Measurements from ENCODE around the gene KRTAP10-6. TPM values are rescaled to one million over a fixed set of nuclear protein-coding genes. Genes with fewer than 3 reads are reported as not detected.
A peak's percentile ranks its signal among the peaks of the same experiment; 100 is the strongest.

The KRTAP10-6 gene
- polyA plus RNA-seq, 1 of the 3 experiments (the other 2 are of a cell fraction): not detected

DNA sequence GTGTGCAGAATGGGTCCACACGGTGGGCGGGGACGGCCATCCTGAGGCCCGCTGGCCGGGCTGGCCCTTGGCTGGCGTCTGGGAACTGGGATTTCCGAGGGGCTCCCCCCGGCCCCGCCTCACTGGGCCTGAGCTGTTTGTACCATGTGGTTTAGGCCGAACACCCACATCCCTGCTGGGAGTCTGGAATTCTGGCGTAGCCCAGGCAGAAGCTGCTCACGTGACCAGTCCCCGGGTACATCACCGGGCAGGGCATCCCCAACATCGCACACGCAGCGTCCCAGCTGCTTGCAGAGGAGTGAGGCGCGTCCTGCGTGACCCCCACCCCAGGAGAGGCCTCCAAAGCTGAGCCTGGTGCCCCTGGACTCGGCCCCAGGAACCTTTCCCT lies 10.2 kb upstream of the KRTAP10-6 start:
- TF ChIP-seq, protein P1, sequence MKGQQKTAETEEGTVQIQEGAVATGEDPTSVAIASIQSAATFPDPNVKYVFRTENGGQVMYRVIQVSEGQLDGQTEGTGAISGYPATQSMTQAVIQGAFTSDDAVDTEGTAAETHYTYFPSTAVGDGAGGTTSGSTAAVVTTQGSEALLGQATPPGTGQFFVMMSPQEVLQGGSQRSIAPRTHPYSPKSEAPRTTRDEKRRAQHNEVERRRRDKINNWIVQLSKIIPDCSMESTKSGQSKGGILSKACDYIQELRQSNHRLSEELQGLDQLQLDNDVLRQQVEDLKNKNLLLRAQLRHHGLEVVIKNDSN (IDR thresholded peaks at IDR 0.05; ENCODE audit: borderline replicate concordance, low read depth): peak; percentile 56; the same call in 1 of the 2 replicates
- no peak for TF ChIP-seq RCOR1 (IDR thresholded peaks at IDR 0.05; ENCODE audit: low read length)
- 0% methylated on average over 1 of the region's 21 CpGs for WGBS (ENCODE audit: low lambda C conversion rate)

DNA sequence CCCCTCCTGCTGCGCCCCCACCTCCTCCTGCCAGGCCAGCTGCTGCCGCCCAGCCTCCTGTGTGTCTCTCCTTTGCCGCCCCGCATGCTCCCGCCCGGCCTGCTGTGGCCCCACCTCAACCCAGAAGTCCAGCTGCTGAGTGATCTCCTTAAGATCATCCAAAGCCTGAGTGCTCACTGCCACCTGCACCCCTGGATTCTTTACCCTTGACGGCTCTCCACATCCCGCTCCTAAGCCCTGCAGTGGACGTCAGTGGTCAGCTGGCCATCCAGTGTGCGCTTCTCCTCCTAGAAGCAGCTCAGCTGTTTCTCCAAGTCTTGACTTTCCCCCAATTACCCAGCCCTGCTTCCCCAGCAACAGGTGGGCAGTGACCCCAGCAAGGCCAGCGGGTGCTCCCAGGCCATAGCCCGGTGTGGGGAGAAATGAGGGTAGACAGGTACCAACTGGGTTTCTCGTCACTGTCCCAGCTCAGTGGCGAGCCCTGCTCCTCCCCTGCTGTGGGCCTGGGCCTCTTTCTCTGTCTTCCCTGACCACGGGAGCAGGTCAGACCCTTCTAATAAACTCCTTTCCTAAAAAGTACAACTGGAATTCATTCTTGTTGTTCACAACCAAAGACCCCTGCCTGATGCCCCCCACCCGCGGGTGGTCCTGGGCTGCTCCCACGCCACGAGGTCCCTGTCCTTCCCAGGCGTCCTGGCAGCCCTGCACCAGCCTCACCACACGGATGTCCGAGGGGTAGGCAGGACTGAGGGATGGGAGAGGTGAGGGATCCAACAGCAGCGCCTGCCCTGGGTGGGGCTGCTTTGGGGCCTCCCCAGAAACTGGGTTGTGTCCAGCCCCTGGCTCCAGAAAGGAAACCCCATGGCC lies 9.5 kb upstream of the KRTAP10-6 start:
- POLR2A ChIA-PET: no interaction called here
- Histone ChIP-seq H3K4me1 (ENCODE audit: control insufficient read depth in 1 of 2, insufficient read depth in 2 of 2, low read depth in 1 of 2, low read length in 1 of 2) (no peaks in the 10 kb centered on the region; a peak in 1 of 4 replicates), H3K27ac (ENCODE audit: low read depth in 2 of 2, low read length in 1 of 2) (no peak overlapping the region), H3K36me3 (replicated peaks in 1 of 2; ENCODE audit: control insufficient read depth in 1 of 2, insufficient read depth in 2 of 2, low read length in 1 of 2) (no peaks in the 10 kb centered on the region), H4K20me1 (ENCODE audit: insufficient read depth) (no peaks in the 10 kb centered on the region), H3K4me3 (ENCODE audit: low read depth in 2 of 2, low read length in 1 of 2) (no peak overlapping the region), H3F3A (replicated peaks; ENCODE audit: insufficient read depth) (no peaks in the 10 kb centered on the region), H3K79me2 (ENCODE audit: insufficient read depth) (no peaks in the 10 kb centered on the region), H2AFZ (ENCODE audit: low read depth) (no peak overlapping the region), H3K9me2 (no peaks in the 10 kb centered on the region), H3K9me3 (no peaks in the 10 kb centered on the region), H3K4me2 (no peak overlapping the region), H3K9ac (no peak overlapping the region), H3K27me3 (ENCODE audit: insufficient read depth) (peaks cover 10% of the 10 kb centered on the region; the same call in 1 of the 2 replicates)
- DNase-seq: no peak
- no peak for TF ChIP-seq RXRA (IDR thresholded peaks at IDR 0.05; ENCODE audit: borderline replicate concordance, low read depth)
- TF ChIP-seq, protein P2, sequence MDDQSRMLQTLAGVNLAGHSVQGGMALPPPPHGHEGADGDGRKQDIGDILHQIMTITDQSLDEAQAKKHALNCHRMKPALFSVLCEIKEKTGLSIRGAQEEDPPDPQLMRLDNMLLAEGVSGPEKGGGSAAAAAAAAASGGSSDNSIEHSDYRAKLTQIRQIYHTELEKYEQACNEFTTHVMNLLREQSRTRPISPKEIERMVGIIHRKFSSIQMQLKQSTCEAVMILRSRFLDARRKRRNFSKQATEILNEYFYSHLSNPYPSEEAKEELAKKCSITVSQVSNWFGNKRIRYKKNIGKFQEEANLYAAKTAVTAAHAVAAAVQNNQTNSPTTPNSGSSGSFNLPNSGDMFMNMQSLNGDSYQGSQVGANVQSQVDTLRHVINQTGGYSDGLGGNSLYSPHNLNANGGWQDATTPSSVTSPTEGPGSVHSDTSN (IDR thresholded peaks at IDR 0.05): no peak
- TF ChIP-seq, protein P1 (IDR thresholded peaks at IDR 0.05; ENCODE audit: borderline replicate concordance, low read depth): no peak
- TF ChIP-seq RFX5 (IDR thresholded peaks at IDR 0.05; ENCODE audit: low read length): no peak
- no peak for TF ChIP-seq FOSL2 (IDR thresholded peaks at IDR 0.05; ENCODE audit: borderline replicate concordance, low read depth)
- TF ChIP-seq, protein P3, sequence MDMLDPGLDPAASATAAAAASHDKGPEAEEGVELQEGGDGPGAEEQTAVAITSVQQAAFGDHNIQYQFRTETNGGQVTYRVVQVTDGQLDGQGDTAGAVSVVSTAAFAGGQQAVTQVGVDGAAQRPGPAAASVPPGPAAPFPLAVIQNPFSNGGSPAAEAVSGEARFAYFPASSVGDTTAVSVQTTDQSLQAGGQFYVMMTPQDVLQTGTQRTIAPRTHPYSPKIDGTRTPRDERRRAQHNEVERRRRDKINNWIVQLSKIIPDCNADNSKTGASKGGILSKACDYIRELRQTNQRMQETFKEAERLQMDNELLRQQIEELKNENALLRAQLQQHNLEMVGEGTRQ (IDR thresholded peaks at IDR 0.05; ENCODE audit: borderline replicate concordance, low read depth, low read length): no peak
- no peak for TF ChIP-seq MXI1 (IDR thresholded peaks at IDR 0.05; ENCODE audit: low read depth, low read length)
- TF ChIP-seq JUND (IDR thresholded peaks at IDR 0.05): no peak
- TF ChIP-seq EP300 (IDR thresholded peaks at IDR 0.05; ENCODE audit: borderline replicate concordance in 1 of 2, low read depth in 1 of 2, low read length in 1 of 2): no peak
- no peak for TF ChIP-seq RAD21 (IDR thresholded peaks at IDR 0.05; ENCODE audit: low read length)
- TF ChIP-seq, protein P4, sequence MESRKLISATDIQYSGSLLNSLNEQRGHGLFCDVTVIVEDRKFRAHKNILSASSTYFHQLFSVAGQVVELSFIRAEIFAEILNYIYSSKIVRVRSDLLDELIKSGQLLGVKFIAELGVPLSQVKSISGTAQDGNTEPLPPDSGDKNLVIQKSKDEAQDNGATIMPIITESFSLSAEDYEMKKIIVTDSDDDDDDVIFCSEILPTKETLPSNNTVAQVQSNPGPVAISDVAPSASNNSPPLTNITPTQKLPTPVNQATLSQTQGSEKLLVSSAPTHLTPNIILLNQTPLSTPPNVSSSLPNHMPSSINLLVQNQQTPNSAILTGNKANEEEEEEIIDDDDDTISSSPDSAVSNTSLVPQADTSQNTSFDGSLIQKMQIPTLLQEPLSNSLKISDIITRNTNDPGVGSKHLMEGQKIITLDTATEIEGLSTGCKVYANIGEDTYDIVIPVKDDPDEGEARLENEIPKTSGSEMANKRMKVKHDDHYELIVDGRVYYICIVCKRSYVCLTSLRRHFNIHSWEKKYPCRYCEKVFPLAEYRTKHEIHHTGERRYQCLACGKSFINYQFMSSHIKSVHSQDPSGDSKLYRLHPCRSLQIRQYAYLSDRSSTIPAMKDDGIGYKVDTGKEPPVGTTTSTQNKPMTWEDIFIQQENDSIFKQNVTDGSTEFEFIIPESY (IDR thresholded peaks at IDR 0.05; ENCODE audit: borderline replicate concordance, low read depth): no peak
- no peak for TF ChIP-seq FOXJ3 (CRISPR knock-in tag; IDR thresholded peaks at IDR 0.05)
- TF ChIP-seq RCOR1 (IDR thresholded peaks at IDR 0.05; ENCODE audit: low read length): no peak
- TF ChIP-seq, protein P5, sequence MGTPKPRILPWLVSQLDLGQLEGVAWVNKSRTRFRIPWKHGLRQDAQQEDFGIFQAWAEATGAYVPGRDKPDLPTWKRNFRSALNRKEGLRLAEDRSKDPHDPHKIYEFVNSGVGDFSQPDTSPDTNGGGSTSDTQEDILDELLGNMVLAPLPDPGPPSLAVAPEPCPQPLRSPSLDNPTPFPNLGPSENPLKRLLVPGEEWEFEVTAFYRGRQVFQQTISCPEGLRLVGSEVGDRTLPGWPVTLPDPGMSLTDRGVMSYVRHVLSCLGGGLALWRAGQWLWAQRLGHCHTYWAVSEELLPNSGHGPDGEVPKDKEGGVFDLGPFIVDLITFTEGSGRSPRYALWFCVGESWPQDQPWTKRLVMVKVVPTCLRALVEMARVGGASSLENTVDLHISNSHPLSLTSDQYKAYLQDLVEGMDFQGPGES (IDR thresholded peaks at IDR 0.05; ENCODE audit: low read depth, low read length): no peak
- TF ChIP-seq TAF1 (IDR thresholded peaks at IDR 0.05; ENCODE audit: borderline replicate concordance, low read depth, low read length): no peak
- TF ChIP-seq TEAD4 (IDR thresholded peaks at IDR 0.05; ENCODE audit: borderline replicate concordance, insufficient read depth): no peak
- CTCF ChIA-PET: interaction anchor here (1.5 kb wide), 1 partner anchor 192 kb away, joined by 4 read pairs; no protein-coding TSS in a partner anchor
- 22% methylated on average over 16 of the region's 23 CpGs for WGBS (ENCODE audit: low lambda C conversion rate)

More for the DNA sequence above, 10.2 kb upstream of the KRTAP10-6 start:
- DNase-seq: peak; percentile 44
- H3K4me1 ChIP-seq (ENCODE audit: control insufficient read depth in 1 of 2, insufficient read depth in 2 of 2, low read depth in 1 of 2, low read length in 1 of 2): no peaks in the 10 kb centered on the region; a peak in 1 of 4 replicates
- H3K27me3 ChIP-seq (ENCODE audit: insufficient read depth): peaks cover 10% of the 10 kb centered on the region; the same call in 1 of the 2 replicates
- H3K9me3 ChIP-seq: no peaks in the 10 kb centered on the region
- no peaks in the 10 kb centered on the region for H3K79me2 ChIP-seq (ENCODE audit: insufficient read depth)
- H3K36me3 ChIP-seq (replicated peaks in 1 of 2; ENCODE audit: control insufficient read depth in 1 of 2, insufficient read depth in 2 of 2, low read length in 1 of 2): no peaks in the 10 kb centered on the region
- H3K27ac ChIP-seq (ENCODE audit: low read depth in 2 of 2, low read length in 1 of 2): no peak overlapping the region
- H2AFZ ChIP-seq (ENCODE audit: low read depth): no peak overlapping the region
- no peaks in the 10 kb centered on the region for H3F3A ChIP-seq (replicated peaks; ENCODE audit: insufficient read depth)
- no peaks in the 10 kb centered on the region for H3K9me2 ChIP-seq
- no peaks in the 10 kb centered on the region for H4K20me1 ChIP-seq (ENCODE audit: insufficient read depth)
- H3K4me2 ChIP-seq: no peak overlapping the region
- CTCF ChIA-PET: interaction anchor here (1.5 kb wide), 1 partner anchor 191 kb away, joined by 4 read pairs; no protein-coding TSS in a partner anchor
- POLR2A ChIA-PET: no interaction called here
- no peak overlapping the region for H3K9ac ChIP-seq
- H3K4me3 ChIP-seq (ENCODE audit: low read depth in 2 of 2, low read length in 1 of 2): no peak overlapping the region
